IPS-20b (cell line): ENCODE results near the gene CTDSPL2.
"Not testable (repeated sequence)": the region's sequence is repeated elsewhere in the genome, so short reads cannot be mapped to it uniquely, and the experiment has no call there.

Source experiments
- H3K27ac ChIP-seq: one replicate; pipeline ENCODE4 v1.5.1; 2013; ENCODE audit warnings: low read length
- H3K27me3 ChIP-seq: 2 replicates; pipeline ENCODE4 v1.6.1; 2013; ENCODE audit warnings: mild to moderate bottlenecking, low read length, inconsistent platforms; ENCODE audit not compliant: insufficient read depth
- H3K36me3 ChIP-seq: 2 replicates; pipeline ENCODE4 v1.6.1; 2013; ENCODE audit warnings: low read depth, mild to moderate bottlenecking, inconsistent platforms, low read length, moderate library complexity; ENCODE audit not compliant: insufficient read depth
- H3K4me1 ChIP-seq: 2 replicates; pipeline ENCODE4 v1.6.1; 2013; ENCODE audit warnings: mild to moderate bottlenecking, control low read depth, inconsistent platforms, low read length, moderate library complexity; ENCODE audit not compliant: insufficient read depth
- H3K4me3 ChIP-seq: 2 replicates; pipeline ENCODE4 v1.5.1; 2013; ENCODE audit warnings: mild to moderate bottlenecking, low read length, inconsistent platforms
- H3K9ac ChIP-seq: 2 replicates; pipeline ENCODE4 v1.6.1; 2013; ENCODE audit warnings: low read depth, mild to moderate bottlenecking, inconsistent platforms, low read length, moderate library complexity
- H3K9me3 ChIP-seq: 2 replicates; pipeline ENCODE4 v1.6.1; 2013; ENCODE audit warnings: mild to moderate bottlenecking, low read depth, low read length, inconsistent platforms; ENCODE audit not compliant: insufficient read depth

The CTDSPL2 gene

DNA sequence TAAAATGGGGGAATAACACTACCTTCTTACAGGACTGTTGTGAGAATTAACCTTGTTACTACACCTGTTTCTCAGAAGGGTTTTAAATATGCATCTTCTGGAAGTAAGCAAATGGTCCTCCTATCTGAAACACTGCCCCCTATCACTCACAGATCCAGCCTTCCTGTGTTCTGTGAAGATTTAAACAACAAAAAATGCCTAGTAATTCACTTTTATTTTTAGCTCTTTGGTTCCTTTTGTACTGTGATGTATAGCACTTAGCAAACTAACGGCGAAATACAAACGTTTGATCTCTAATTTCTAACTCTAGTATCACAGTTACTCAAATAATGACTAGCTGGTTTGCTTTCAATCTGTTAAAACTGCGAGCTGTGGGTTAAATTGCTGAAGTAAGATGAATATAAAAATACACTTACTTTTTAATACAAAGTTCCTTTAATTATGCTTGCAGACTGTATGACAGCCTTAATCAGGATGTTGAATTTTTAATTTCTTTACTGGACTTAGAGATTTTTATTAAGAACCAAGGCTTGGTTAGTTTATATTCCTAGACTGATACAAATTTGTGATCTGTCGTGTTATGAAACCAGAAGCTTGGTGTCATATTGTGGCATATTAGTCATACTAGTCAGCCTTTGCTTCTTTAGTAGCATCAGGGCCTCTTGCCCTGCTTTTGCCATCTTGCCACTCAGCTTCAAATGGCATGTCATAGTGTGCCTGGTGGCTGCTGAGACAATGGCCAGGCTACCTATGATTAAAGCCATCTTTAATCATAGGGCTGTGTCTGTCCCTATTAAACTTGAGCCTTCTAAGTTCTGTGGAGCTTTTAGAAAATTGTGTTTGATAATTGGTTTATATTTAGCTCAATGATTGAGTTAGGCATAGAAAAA is 118.7 kb downstream of the CTDSPL2 start:
- Histone ChIP-seq H3K27me3 (no peaks in the 10 kb centered on the region), H3K27ac (no peak overlapping the region), H3K4me3 (no peak overlapping the region), H3K9me3 (no peaks in the 10 kb centered on the region), H3K9ac (no peak overlapping the region), H3K36me3 (peaks cover 33% of the 10 kb centered on the region), H3K4me1 (no peaks in the 10 kb centered on the region)

- H3K9me3 ChIP-seq, H3K27ac ChIP-seq, H3K9ac ChIP-seq, H3K4me1 ChIP-seq, H3K27me3 ChIP-seq, H3K4me3 ChIP-seq: not testable (repeated sequence)
- peaks cover 45% of the 10 kb centered on the region for H3K36me3 ChIP-seq
Measured at GRCh38 chr15:44549152-44549551, 121.7 kb downstream of the CTDSPL2 start.

- Histone ChIP-seq H3K9ac (no peak overlapping the region), H3K4me3 (no peak overlapping the region), H3K27me3 (no peaks in the 10 kb centered on the region), H3K36me3 (peaks cover 56% of the 10 kb centered on the region), H3K4me1 (no peaks in the 10 kb centered on the region), H3K9me3 (no peaks in the 10 kb centered on the region), H3K27ac (no peak overlapping the region)
Measured at GRCh38 chr15:44550256-44550655, 122.8 kb downstream of the CTDSPL2 start.

- Histone ChIP-seq H3K9me3 (no peaks in the 10 kb centered on the region), H3K36me3 (peaks cover 61% of the 10 kb centered on the region), H3K9ac (no peak overlapping the region), H3K27me3 (no peaks in the 10 kb centered on the region), H3K27ac (no peak overlapping the region), H3K4me3 (no peak overlapping the region), H3K4me1 (no peaks in the 10 kb centered on the region)
Measured at GRCh38 chr15:44550734-44551133, 123.3 kb downstream of the CTDSPL2 start.

- Histone ChIP-seq H3K27me3 (no peaks in the 10 kb centered on the region), H3K9me3 (no peaks in the 10 kb centered on the region), H3K27ac (no peak overlapping the region), H3K4me1 (no peaks in the 10 kb centered on the region), H3K36me3 (peaks cover 91% of the 10 kb centered on the region), H3K9ac (no peak overlapping the region), H3K4me3 (no peak overlapping the region)
Measured at GRCh38 chr15:44554934-44555723, 127.7 kb downstream of the CTDSPL2 start.

- H3K9ac ChIP-seq, H3K27me3 ChIP-seq, H3K27ac ChIP-seq, H3K4me1 ChIP-seq, H3K4me3 ChIP-seq: not testable (repeated sequence)
- peaks cover 17% of the 10 kb centered on the region; the same call in 1 of the 2 replicates for H3K9me3 ChIP-seq
- H3K36me3 ChIP-seq = peaks cover 96% of the 10 kb centered on the region
Measured at GRCh38 chr15:44560926-44561325, 133.5 kb downstream of the CTDSPL2 start.

GRCh38 chr15:44565387-44566154 is 138.1 kb downstream of the CTDSPL2 start:
- H3K27ac ChIP-seq = no peak overlapping the region
- no peak overlapping the region for H3K9ac ChIP-seq
- H3K4me1 ChIP-seq = no peaks in the 10 kb centered on the region
- H3K27me3 ChIP-seq = no peaks in the 10 kb centered on the region
- peaks cover 17% of the 10 kb centered on the region; the same call in 1 of the 2 replicates for H3K9me3 ChIP-seq
- H3K36me3 ChIP-seq = peaks cover 69% of the 10 kb centered on the region
- no peak overlapping the region for H3K4me3 ChIP-seq

- Histone ChIP-seq H3K27me3 (no peaks in the 10 kb centered on the region), H3K27ac (no peak overlapping the region), H3K9ac (no peak overlapping the region), H3K36me3 (peaks cover 64% of the 10 kb centered on the region), H3K4me3 (no peak overlapping the region), H3K9me3 (peaks cover 17% of the 10 kb centered on the region; the same call in 1 of the 2 replicates), H3K4me1 (no peaks in the 10 kb centered on the region)
Measured at GRCh38 chr15:44566155-44566540, 138.7 kb downstream of the CTDSPL2 start.

- H3K36me3 ChIP-seq = peaks cover 50% of the 10 kb centered on the region
- no peak overlapping the region for H3K9ac ChIP-seq
- H3K4me3 ChIP-seq = no peak overlapping the region
- H3K4me1 ChIP-seq = no peaks in the 10 kb centered on the region
- H3K9me3 ChIP-seq = peaks cover 17% of the 10 kb centered on the region; the same call in 1 of the 2 replicates
- no peak overlapping the region for H3K27ac ChIP-seq
- no peaks in the 10 kb centered on the region for H3K27me3 ChIP-seq
Measured at GRCh38 chr15:44568338-44568737, 140.9 kb downstream of the CTDSPL2 start.

GRCh38 chr15:44569316-44569715 is 141.9 kb downstream of the CTDSPL2 start:
- Histone ChIP-seq H3K36me3 (peaks cover 45% of the 10 kb centered on the region), H3K4me3 (no peak overlapping the region), H3K27ac (no peak overlapping the region), H3K4me1 (no peaks in the 10 kb centered on the region), H3K9ac (no peak overlapping the region), H3K27me3 (no peaks in the 10 kb centered on the region), H3K9me3 (peaks cover 14% of the 10 kb centered on the region; the same call in 1 of the 2 replicates)

DNA sequence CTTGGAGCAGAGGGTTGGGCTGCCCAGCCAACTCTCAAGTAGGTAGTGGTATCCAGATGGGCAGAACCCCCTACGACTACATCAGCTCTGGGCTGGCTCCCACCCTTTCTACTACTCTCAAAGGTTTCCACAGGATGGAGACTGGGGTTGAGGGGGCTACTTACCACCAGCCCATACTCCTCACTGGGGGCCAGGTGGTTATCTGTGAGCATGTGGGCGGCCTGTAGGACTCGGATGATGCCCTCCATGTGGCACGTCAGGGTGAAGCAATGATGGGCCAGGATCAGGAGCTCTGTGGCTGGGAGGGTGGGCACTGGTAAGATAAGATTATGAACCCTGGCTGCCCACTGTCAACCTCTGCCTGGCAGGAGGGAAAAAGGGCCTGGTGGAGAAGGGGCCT is 142.9 kb downstream of the CTDSPL2 start:
- Histone ChIP-seq H3K4me1 (no peaks in the 10 kb centered on the region), H3K9me3 (peaks cover 4% of the 10 kb centered on the region; the same call in 1 of the 2 replicates), H3K36me3 (peaks cover 35% of the 10 kb centered on the region), H3K27ac (no peak overlapping the region), H3K4me3 (no peak overlapping the region), H3K9ac (no peak overlapping the region), H3K27me3 (no peaks in the 10 kb centered on the region)
